HEK293 (cell line): Measurements from ENCODE around the gene PIK3R5.

Source experiments
- CTCF ChIP-seq: fragments of 450-650 bp; formaldehyde crosslinking; IDR thresholded peaks from 2 replicates; pipeline ENCODE4 v1.5.1; 2016; ENCODE audit warnings: missing biosample characterization, missing genetic modification characterization
- KLF16 ChIP-seq: fragments of 450-650 bp; formaldehyde crosslinking; IDR thresholded peaks from 2 replicates; pipeline ENCODE4 v1.5.1; 2017; ENCODE audit warnings: missing biosample characterization, missing genetic modification characterization
- WT1 ChIP-seq: fragments of 450-650 bp; formaldehyde crosslinking; IDR thresholded peaks from 2 replicates; pipeline ENCODE4 v1.5.1; 2016; ENCODE audit warnings: missing biosample characterization, missing genetic modification characterization
- ZNF146 ChIP-seq: fragments of 450-650 bp; formaldehyde crosslinking; IDR thresholded peaks from 2 replicates; pipeline ENCODE4 v1.5.1; 2016; ENCODE audit warnings: missing biosample characterization, missing genetic modification characterization
- ZNF19 ChIP-seq: fragments of 450-650 bp; formaldehyde crosslinking; IDR thresholded peaks from 2 replicates; pipeline ENCODE4; 2016; ENCODE audit warnings: missing biosample characterization, missing genetic modification characterization, low read depth
- ZNF335 ChIP-seq: fragments of 450-650 bp; formaldehyde crosslinking; conservative IDR thresholded peaks from 2 replicates; pipeline ENCODE4 v1.5.1; 2016; ENCODE audit warnings: missing biosample characterization, missing genetic modification characterization
- ZNF549 ChIP-seq: fragments of 450-650 bp; IDR thresholded peaks from 2 replicates; pipeline ENCODE4 v1.5.1; 2018; ENCODE audit warnings: missing biosample characterization, missing genetic modification characterization, mild to moderate bottlenecking, inconsistent platforms, moderate library complexity
- ZNF571 ChIP-seq: fragments of 450-650 bp; formaldehyde crosslinking; IDR thresholded peaks from 2 replicates; pipeline ENCODE4 v1.5.0; 2017; ENCODE audit warnings: missing biosample characterization, missing genetic modification characterization
- ZNF610 ChIP-seq: fragments of 450-650 bp; formaldehyde crosslinking; IDR thresholded peaks from 2 replicates; pipeline ENCODE4 v1.5.1; 2016; ENCODE audit warnings: missing biosample characterization, missing genetic modification characterization, borderline replicate concordance
- ZNF785 ChIP-seq: fragments of 450-650 bp; formaldehyde crosslinking; IDR thresholded peaks from 2 replicates; pipeline ENCODE4 v1.5.1; 2016; ENCODE audit warnings: missing biosample characterization, missing genetic modification characterization

DNA sequence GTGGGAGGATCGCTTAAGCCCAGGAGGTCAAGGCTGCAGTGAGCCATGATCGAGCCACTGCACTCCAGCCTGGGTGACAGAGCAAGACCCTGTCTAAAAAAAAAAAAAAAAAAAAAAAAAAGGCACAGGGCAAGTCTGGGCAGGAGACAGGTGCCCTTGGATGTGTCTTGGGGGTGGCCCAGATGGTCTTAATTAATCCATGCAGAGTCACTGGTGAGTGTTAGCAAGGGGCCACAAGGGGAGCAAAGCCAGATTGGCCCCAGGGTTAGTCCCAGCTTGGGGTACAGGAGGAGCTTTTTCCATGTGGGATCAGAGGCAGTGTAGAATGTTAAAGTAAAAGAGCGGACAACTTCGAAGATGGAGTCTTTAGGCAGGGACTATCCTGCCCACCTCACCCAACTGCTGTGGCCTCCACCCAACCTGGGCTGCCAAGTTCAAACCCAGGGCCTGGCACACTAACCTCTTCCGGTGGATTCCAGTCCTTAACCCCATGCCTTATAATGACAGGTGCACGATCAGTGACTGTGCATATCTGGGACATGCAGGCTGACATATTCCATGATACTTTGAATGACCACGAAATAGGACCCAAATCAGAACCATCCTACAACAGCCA lies 134.2 kb downstream of the PIK3R5 start:
- TF ChIP-seq CTCF: no peak
- no peak for TF ChIP-seq KLF16 (tag by site-specific recombination)
- TF ChIP-seq ZNF19 (tag by site-specific recombination): no peak
- TF ChIP-seq ZNF571 (tag by site-specific recombination): no peak
- no peak for TF ChIP-seq ZNF549 (tag by site-specific recombination)
- no peak for TF ChIP-seq ZNF785 (tag by site-specific recombination)
- no peak for TF ChIP-seq ZNF610
- no peak for TF ChIP-seq ZNF335 (tag by site-specific recombination)
- no peak for TF ChIP-seq WT1
- no peak for TF ChIP-seq ZNF146 (tag by site-specific recombination)
